GM21390 (cell line): ENCODE results near the gene LRRC71.

Source experiments
- ATAC-seq: cut with Tn5 transposase; IDR thresholded peaks from one replicate; pipeline ENCODE4 v1.9.1; 2021; ENCODE audit not compliant: unreplicated experiment

The LRRC71 gene

GRCh38 chr1:156920233-156921052, at the start of gene LRRC71:
Gene LRRC71, plus strand, starts transcription at chr1:156920632. Its CDS starts 172 bp downstream, at chr1:156920804.
- ATAC-seq, result no peak

- ATAC-seq, result no peak
Measured at GRCh38 chr1:156873659-156874058, 46.8 kb upstream of the LRRC71 start.

- ATAC-seq, result no peak
Measured at GRCh38 chr1:156874142-156874541, 46.3 kb upstream of the LRRC71 start.

GRCh38 chr1:156874572-156875340, 45.7 kb upstream of the LRRC71 start:
- ATAC-seq, result no peak

- ATAC-seq, result no peak
Measured at GRCh38 chr1:156875341-156875615, 45.2 kb upstream of the LRRC71 start.

GRCh38 chr1:156876281-156876680, 44.2 kb upstream of the LRRC71 start:
- no peak for ATAC-seq

- no peak for ATAC-seq
Measured at GRCh38 chr1:156877433-156878170, 42.8 kb upstream of the LRRC71 start.

GRCh38 chr1:156879876-156880275, 40.6 kb upstream of the LRRC71 start:
- ATAC-seq, result no peak

GRCh38 chr1:156880473-156880872, 40.0 kb upstream of the LRRC71 start:
- ATAC-seq, result no peak

- ATAC-seq, result no peak
Measured at GRCh38 chr1:156881101-156881500, 39.3 kb upstream of the LRRC71 start.

- ATAC-seq, result no peak
Measured at GRCh38 chr1:156881663-156882062, 38.8 kb upstream of the LRRC71 start.

GRCh38 chr1:156882543-156882942, 37.9 kb upstream of the LRRC71 start:
- no peak for ATAC-seq

- no peak for ATAC-seq
Measured at GRCh38 chr1:156883919-156884318, 36.5 kb upstream of the LRRC71 start.

- ATAC-seq, result no peak
Measured at GRCh38 chr1:156884560-156885184, 35.8 kb upstream of the LRRC71 start.

GRCh38 chr1:156885314-156885713, 35.1 kb upstream of the LRRC71 start:
- no peak for ATAC-seq

GRCh38 chr1:156885880-156886355, 34.5 kb upstream of the LRRC71 start:
- ATAC-seq, result no peak

GRCh38 chr1:156886583-156887281, 33.7 kb upstream of the LRRC71 start:
- ATAC-seq, result no peak

- ATAC-seq, result no peak
Measured at GRCh38 chr1:156887317-156887716, 33.1 kb upstream of the LRRC71 start.

GRCh38 chr1:156887734-156888133, 32.7 kb upstream of the LRRC71 start:
- no peak for ATAC-seq

GRCh38 chr1:156889802-156890580, 30.4 kb upstream of the LRRC71 start:
- no peak for ATAC-seq
